ENCODE results near the gene RASA3.

The RASA3 gene

DNA sequence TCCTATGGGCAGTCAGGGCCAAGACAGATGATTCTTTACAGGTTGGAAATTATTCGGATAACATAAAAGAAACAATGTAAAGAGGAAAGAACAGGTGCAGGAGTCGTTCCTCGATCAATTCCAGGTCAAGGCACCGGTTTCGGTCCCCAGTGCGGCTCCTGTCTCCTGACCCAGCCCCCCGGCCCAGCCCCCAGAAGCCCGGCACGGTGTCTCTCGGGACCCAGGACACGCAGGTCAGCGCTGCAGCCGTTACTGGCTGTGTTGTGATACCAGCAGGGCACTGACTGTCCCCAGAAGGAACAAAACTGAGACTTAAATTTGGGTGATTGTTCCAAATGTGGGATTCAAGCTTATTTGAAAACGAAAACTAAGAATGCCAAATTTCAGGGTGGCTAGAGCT is 8.5 kb downstream of the RASA3 start:
- Histone ChIP-seq H3K9me3 (ENCODE audit: control insufficient read depth, insufficient read depth, low read depth, low read length) (no peaks in the 10 kb centered on the region), H3K9ac (ENCODE audit: low read length) (no peak overlapping the region), H3K27me3 (ENCODE audit: control insufficient read depth, insufficient read depth, low read length) (no peaks in the 10 kb centered on the region), H3K27ac (ENCODE audit: low read depth, low read length) (no peak overlapping the region), H3K4me1 (ENCODE audit: control insufficient read depth, insufficient read depth, low read length) (peaks cover 46% of the 10 kb centered on the region), H3K36me3 (ENCODE audit: control insufficient read depth, insufficient read depth, low read length) (no peaks in the 10 kb centered on the region), H3K4me3 (ENCODE audit: low read depth, low read length) (no peak overlapping the region)

DNA sequence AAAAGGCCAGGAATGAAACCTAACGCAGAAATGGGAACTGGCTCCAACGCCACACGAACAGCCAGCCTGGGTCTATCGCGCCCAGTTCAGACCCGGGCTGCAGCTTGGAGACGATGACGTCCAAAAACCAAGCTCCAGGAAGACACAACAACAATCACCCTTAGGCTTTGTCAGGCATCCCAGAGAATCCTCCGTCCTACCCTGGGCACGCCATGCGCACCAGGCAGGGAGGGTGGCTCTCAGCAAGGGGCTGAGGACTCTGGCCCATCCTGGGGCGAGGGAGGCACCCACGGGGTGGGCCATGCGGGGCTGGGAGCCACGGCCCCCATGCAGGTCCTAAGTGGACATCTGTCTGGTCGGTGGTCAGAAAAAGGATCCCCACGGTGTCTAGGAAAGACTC is 9.0 kb downstream of the RASA3 start:
- H3K27ac ChIP-seq (ENCODE audit: low read depth, low read length), result no peak overlapping the region
- H3K36me3 ChIP-seq (ENCODE audit: control insufficient read depth, insufficient read depth, low read length), result no peaks in the 10 kb centered on the region
- peaks cover 45% of the 10 kb centered on the region for H3K4me1 ChIP-seq (ENCODE audit: control insufficient read depth, insufficient read depth, low read length)
- no peak overlapping the region for H3K9ac ChIP-seq (ENCODE audit: low read length)
- no peak overlapping the region for H3K4me3 ChIP-seq (ENCODE audit: low read depth, low read length)
- no peaks in the 10 kb centered on the region for H3K9me3 ChIP-seq (ENCODE audit: control insufficient read depth, insufficient read depth, low read depth, low read length)
- H3K27me3 ChIP-seq (ENCODE audit: control insufficient read depth, insufficient read depth, low read length), result no peaks in the 10 kb centered on the region

DNA sequence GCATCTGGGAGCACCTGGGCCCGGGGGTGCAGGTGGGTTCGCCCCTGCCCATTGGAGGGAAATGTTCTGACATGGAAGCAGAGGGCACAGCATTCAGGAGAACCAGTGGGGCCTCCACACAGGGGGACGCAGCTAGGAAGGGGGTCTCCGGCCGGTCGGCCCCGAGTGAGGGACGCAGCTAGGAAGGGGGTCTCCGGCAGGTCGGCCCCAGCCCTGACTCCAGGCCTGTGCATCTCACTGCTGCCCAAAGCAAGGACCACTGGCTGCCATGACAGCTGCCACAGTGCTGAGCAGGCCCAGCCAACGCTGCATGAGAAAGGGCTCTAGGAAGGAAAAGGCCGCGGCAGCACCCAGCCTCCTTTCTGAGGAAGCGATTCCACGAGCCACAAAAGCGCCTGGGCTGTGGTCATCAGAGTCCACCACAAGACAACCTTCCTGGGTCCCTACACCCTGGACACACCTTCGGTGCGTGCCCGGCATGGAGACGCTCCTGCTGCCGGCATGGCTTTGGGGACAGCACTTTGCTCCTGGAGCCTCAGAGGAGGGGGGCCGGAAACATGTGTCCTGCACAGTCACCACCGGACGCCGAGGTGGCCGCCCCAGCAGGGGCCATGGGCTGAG is 9.7 kb downstream of the RASA3 start:
- H3K9me3 ChIP-seq (ENCODE audit: control insufficient read depth, insufficient read depth, low read depth, low read length), result no peaks in the 10 kb centered on the region
- peaks cover 45% of the 10 kb centered on the region for H3K4me1 ChIP-seq (ENCODE audit: control insufficient read depth, insufficient read depth, low read length)
- H3K27ac ChIP-seq (ENCODE audit: low read depth, low read length), result no peak overlapping the region
- H3K36me3 ChIP-seq (ENCODE audit: control insufficient read depth, insufficient read depth, low read length), result 0 out of 2 replicates have a peak, but pooled peaks cover 2% of the 10 kb centered on the region
- no peak overlapping the region for H3K4me3 ChIP-seq (ENCODE audit: low read depth, low read length)
- no peak overlapping the region for H3K9ac ChIP-seq (ENCODE audit: low read length)
- H3K27me3 ChIP-seq (ENCODE audit: control insufficient read depth, insufficient read depth, low read length), result no peaks in the 10 kb centered on the region

DNA sequence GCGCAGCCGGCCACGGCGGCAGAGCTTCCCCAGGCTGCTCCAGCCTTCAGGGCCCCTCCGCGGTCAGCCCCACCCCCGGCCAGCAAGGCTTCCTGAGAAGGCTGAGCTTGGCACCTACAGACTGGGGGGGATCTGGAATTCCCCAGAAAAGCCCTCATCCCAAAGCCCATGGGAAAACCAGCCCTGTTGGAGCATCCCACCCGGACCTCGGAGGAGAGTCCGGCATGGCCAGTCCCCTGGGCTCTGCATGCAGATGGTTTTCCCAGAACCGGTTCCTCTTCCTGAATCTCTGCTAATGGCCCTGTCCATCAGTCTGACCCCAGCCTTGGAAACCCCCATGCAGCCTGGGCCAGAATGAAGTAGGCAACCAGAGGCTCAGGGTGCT is 10.3 kb downstream of the RASA3 start:
- Histone ChIP-seq H3K4me3 (ENCODE audit: low read depth, low read length) (no peak overlapping the region), H3K36me3 (ENCODE audit: control insufficient read depth, insufficient read depth, low read length) (0 out of 2 replicates have a peak, but pooled peaks cover 3% of the 10 kb centered on the region), H3K9ac (ENCODE audit: low read length) (no peak overlapping the region), H3K27ac (ENCODE audit: low read depth, low read length) (peak overlapping the region; percentile 57; the same call in 1 of the 2 replicates), H3K4me1 (ENCODE audit: control insufficient read depth, insufficient read depth, low read length) (peaks cover 40% of the 10 kb centered on the region), H3K27me3 (ENCODE audit: control insufficient read depth, insufficient read depth, low read length) (no peaks in the 10 kb centered on the region), H3K9me3 (ENCODE audit: control insufficient read depth, insufficient read depth, low read depth, low read length) (no peaks in the 10 kb centered on the region)

DNA sequence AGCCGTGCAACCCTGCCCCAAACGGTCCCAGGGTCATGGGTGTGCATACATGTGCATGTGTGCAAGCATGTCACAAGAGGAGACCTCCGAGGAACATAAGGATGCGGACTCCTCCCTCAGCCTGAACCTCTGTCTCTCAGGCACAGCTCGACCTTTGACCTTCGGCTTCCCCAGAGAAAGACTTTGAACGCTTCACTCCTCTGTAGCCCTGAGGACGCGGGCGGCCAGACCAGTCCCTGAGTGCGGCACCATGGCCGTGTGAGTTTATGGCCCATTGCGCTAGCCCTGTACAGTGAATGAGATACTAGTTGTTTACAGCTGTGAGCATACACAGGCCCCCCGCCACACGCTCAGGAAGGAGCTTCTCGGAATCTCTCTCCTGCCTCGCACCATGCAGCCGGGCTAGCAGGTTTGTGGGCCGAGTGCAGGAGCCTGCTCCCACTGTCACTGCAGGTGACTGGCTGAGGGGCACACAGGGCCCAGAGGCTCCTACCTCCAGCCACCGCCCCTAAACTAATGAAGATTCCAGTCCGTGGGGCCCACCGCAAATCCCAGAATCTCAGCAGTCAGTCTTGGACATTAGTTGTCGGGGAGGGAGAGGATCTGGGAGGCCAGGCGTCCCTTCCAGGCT is 10.8 kb downstream of the RASA3 start:
- peaks cover 37% of the 10 kb centered on the region for H3K4me1 ChIP-seq (ENCODE audit: control insufficient read depth, insufficient read depth, low read length)
- no peaks in the 10 kb centered on the region for H3K9me3 ChIP-seq (ENCODE audit: control insufficient read depth, insufficient read depth, low read depth, low read length)
- H3K27ac ChIP-seq (ENCODE audit: low read depth, low read length), result peak overlapping the region; percentile 57; the same call in 1 of the 2 replicates
- no peaks in the 10 kb centered on the region for H3K27me3 ChIP-seq (ENCODE audit: control insufficient read depth, insufficient read depth, low read length)
- H3K4me3 ChIP-seq (ENCODE audit: low read depth, low read length), result no peak overlapping the region
- no peak overlapping the region for H3K9ac ChIP-seq (ENCODE audit: low read length)
- 0 out of 2 replicates have a peak, but pooled peaks cover 3% of the 10 kb centered on the region for H3K36me3 ChIP-seq (ENCODE audit: control insufficient read depth, insufficient read depth, low read length)

DNA sequence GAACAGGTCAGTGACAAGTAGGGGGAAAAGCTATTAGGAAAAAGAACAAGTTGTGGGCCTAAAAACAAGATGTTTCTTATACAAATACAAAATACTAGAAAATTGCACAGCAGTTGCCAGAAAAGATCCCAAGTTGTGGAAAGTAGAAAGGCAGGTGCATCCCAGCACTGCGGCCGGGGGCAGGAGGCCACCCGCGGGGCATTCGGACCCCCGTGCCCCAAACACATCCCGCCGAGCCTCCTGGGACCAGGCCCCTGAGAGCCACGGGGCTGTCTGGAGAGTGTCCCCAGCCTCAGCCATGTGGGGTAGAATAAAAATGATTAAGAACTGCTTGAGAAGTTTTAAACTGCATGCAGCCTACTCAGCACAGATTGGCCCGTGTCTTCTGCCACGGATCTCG is 11.4 kb downstream of the RASA3 start:
- no peaks in the 10 kb centered on the region for H3K9me3 ChIP-seq (ENCODE audit: control insufficient read depth, insufficient read depth, low read depth, low read length)
- no peak overlapping the region for H3K4me3 ChIP-seq (ENCODE audit: low read depth, low read length)
- peak overlapping the region; percentile 3; the same call in 1 of the 2 replicates for H3K27ac ChIP-seq (ENCODE audit: low read depth, low read length)
- H3K36me3 ChIP-seq (ENCODE audit: control insufficient read depth, insufficient read depth, low read length), result 0 out of 2 replicates have a peak, but pooled peaks cover 3% of the 10 kb centered on the region
- H3K27me3 ChIP-seq (ENCODE audit: control insufficient read depth, insufficient read depth, low read length), result no peaks in the 10 kb centered on the region
- peaks cover 40% of the 10 kb centered on the region for H3K4me1 ChIP-seq (ENCODE audit: control insufficient read depth, insufficient read depth, low read length)
- no peak overlapping the region for H3K9ac ChIP-seq (ENCODE audit: low read length)

DNA sequence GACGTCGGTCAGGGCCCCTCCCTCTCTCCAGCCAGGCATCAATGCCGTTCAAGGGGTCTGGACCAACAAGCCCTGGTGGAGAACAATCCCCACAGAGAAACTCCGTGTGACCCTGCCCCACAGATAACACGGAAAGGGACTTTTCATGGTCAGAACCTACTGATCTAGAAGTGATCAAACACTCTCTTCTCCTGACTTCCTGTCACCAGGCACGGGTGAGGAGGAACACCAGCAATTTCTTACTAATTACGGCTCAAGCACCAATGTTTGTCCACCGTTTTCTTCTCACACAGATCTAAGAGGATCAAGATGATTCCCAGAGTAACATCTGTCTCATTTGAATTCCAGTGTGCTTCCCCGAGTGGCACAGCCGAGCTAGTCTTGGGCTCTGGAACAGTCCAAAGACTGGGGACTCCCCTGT is 11.8 kb downstream of the RASA3 start:
- Histone ChIP-seq H3K4me1 (ENCODE audit: control insufficient read depth, insufficient read depth, low read length) (peaks cover 44% of the 10 kb centered on the region), H3K4me3 (ENCODE audit: low read depth, low read length) (no peak overlapping the region; the same call in 1 of the 2 replicates), H3K27ac (ENCODE audit: low read depth, low read length) (peak overlapping the region; percentile 3; the same call in 1 of the 2 replicates), H3K9me3 (ENCODE audit: control insufficient read depth, insufficient read depth, low read depth, low read length) (no peaks in the 10 kb centered on the region), H3K27me3 (ENCODE audit: control insufficient read depth, insufficient read depth, low read length) (no peaks in the 10 kb centered on the region), H3K36me3 (ENCODE audit: control insufficient read depth, insufficient read depth, low read length) (0 out of 2 replicates have a peak, but pooled peaks cover 3% of the 10 kb centered on the region), H3K9ac (ENCODE audit: low read length) (no peak overlapping the region)

DNA sequence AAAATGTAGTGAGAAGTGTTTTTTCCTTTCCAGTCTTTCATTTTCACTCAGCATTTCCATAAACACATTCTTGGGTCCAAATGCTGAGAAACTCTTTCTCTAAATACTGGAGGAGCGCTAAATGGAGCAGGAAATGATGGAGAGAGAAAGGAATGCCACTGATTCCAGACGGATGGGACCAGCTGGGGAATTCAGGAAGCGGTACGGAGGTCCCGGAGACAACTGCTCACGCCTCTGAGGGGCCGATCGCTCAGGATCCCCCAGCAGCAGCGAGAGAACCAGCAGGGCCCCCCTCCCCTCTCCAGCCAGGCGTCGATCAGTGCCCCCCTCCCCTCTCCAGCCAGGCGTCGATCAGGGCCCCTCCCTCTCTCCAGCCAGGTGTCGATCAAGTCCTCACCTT is 13.2 kb downstream of the RASA3 start:
- Histone ChIP-seq H3K4me1 (ENCODE audit: control insufficient read depth, insufficient read depth, low read length) (peaks cover 54% of the 10 kb centered on the region), H3K27ac (ENCODE audit: low read depth, low read length) (peak overlapping the region; percentile 90; the same call in 1 of the 2 replicates), H3K27me3 (ENCODE audit: control insufficient read depth, insufficient read depth, low read length) (no peaks in the 10 kb centered on the region), H3K4me3 (ENCODE audit: low read depth, low read length) (peak overlapping the region; percentile 7; the same call in 1 of the 2 replicates), H3K36me3 (ENCODE audit: control insufficient read depth, insufficient read depth, low read length) (0 out of 2 replicates have a peak, but pooled peaks cover 3% of the 10 kb centered on the region), H3K9me3 (ENCODE audit: control insufficient read depth, insufficient read depth, low read depth, low read length) (no peaks in the 10 kb centered on the region), H3K9ac (ENCODE audit: low read length) (peak overlapping the region; percentile 21)

DNA sequence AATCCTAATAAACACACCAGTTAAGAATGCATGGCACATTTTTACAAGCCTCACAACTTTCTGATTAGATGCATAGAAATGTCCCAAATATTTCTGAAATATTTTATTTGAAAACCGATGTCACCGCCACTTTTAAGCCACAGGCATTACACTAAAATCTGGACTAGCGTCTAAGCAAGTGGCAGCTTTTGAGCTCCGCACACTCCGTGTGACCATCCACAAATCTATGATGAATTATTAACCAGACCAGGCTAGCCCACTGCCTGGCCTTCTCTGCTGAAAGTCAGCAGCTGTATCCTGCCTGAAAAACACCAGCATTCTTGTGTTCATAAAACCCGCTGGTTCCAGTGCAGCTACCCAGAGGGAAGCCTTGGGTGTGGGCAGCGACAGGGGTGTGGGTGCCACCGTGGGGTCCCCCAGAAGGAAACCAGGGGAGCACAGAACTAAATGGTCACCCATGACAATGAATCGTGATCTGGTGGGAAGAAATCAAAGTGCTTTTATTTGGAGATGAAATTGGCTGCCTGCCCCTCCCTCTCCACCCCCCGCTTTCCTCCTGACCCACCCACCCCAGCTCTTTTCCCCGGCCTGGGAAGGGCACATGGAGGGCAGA is 13.8 kb downstream of the RASA3 start:
- H3K9ac ChIP-seq (ENCODE audit: low read length), result peak overlapping the region; percentile 74
- 0 out of 2 replicates have a peak, but pooled peaks cover 3% of the 10 kb centered on the region for H3K36me3 ChIP-seq (ENCODE audit: control insufficient read depth, insufficient read depth, low read length)
- H3K4me1 ChIP-seq (ENCODE audit: control insufficient read depth, insufficient read depth, low read length), result peaks cover 53% of the 10 kb centered on the region
- H3K9me3 ChIP-seq (ENCODE audit: control insufficient read depth, insufficient read depth, low read depth, low read length), result no peaks in the 10 kb centered on the region
- no peaks in the 10 kb centered on the region for H3K27me3 ChIP-seq (ENCODE audit: control insufficient read depth, insufficient read depth, low read length)
- peak overlapping the region; percentile 90; the same call in 1 of the 2 replicates for H3K27ac ChIP-seq (ENCODE audit: low read depth, low read length)
- H3K4me3 ChIP-seq (ENCODE audit: low read depth, low read length), result peak overlapping the region; percentile 35; the same call in 1 of the 2 replicates

DNA sequence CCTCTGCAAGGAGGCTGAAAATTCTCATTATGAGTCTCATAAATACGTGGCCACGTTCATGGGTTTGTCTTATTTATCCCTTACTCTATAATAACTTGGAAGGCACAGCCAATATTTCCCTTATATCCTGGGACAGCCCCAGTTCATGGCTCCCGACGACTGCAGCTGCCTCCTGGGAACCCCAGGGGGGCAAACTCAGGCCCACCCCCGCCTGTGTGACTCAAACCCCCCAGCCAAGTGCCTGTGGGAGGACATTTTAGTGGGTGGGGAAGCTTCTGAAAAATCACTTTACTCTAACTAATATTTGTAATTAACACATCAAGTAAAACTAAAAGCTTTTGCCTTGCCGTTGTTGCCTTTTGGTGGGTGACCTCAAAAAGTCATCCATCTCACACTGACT is 14.3 kb downstream of the RASA3 start:
- H3K4me1 ChIP-seq (ENCODE audit: control insufficient read depth, insufficient read depth, low read length), result peaks cover 51% of the 10 kb centered on the region
- no peak overlapping the region for H3K4me3 ChIP-seq (ENCODE audit: low read depth, low read length)
- no peaks in the 10 kb centered on the region for H3K9me3 ChIP-seq (ENCODE audit: control insufficient read depth, insufficient read depth, low read depth, low read length)
- H3K27ac ChIP-seq (ENCODE audit: low read depth, low read length), result peak overlapping the region; percentile 90; the same call in 1 of the 2 replicates
- H3K9ac ChIP-seq (ENCODE audit: low read length), result peak overlapping the region; percentile 74
- 0 out of 2 replicates have a peak, but pooled peaks cover 3% of the 10 kb centered on the region for H3K36me3 ChIP-seq (ENCODE audit: control insufficient read depth, insufficient read depth, low read length)
- no peaks in the 10 kb centered on the region for H3K27me3 ChIP-seq (ENCODE audit: control insufficient read depth, insufficient read depth, low read length)
